ENCODE measurements around the gene UNCX.
"Not testable (repeated sequence)": the region's sequence is repeated elsewhere in the genome, so short reads cannot be mapped to it uniquely, and the experiment has no call there.

Gene UNCX

DNA sequence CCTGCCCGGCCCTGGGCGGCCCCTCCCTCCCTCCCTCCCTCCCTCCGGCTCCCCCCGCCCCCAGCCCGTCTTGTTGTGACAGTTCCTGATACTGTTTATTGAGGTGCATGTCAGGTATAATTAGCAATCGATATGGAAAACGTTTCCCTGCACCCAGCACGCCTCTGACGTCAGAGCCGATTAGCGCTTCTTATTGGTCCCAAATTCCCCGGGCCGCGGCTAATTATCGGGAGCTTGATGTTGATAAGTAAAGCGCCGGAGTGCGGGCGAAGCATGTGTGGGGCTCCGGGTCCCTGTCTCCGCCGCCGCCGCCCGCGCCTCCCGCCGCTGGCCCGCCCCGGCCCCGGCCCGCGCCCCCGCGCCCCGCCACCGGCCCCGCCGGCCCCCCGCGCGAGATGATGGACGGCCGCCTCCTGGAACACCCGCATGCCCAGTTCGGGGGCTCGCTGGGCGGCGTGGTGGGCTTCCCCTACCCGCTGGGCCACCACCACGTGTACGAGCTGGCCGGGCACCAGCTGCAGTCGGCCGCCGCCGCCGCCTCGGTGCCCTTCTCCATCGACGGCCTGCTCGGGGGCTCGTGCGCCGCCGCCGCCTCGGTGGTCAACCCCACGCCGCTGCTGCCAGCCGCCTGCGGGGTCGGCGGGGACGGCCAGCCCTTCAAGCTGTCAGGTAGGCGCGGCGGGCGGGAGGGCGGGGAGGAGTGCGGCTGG, at the start of gene UNCX:
Gene UNCX, plus strand, starts transcription at position 250 of the 710 bp plus-strand sequence. Its CDS starts 146 bp downstream, at position 396.
- peak; percentile 53 for DNase-seq

DNA sequence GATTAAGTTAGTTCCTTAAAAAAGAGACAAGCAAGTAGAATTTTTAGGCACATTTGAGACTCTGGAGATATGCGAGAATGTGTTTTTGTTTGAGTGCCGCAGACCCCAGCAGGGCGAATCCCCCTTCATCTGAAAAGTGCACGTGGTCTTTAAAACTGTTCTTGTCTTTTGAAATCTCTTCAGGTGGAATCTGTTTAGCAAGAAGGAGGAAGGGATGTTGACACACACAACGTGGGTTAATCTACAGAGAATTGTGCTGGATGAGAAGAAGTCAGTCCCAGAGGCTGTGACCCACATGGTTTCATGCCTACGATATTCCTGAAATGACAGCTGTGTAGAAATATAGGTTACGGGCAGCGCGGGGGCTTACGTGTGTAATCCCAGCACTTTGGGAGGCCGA, 45.5 kb upstream of the UNCX start:
- no peak for DNase-seq

DNA sequence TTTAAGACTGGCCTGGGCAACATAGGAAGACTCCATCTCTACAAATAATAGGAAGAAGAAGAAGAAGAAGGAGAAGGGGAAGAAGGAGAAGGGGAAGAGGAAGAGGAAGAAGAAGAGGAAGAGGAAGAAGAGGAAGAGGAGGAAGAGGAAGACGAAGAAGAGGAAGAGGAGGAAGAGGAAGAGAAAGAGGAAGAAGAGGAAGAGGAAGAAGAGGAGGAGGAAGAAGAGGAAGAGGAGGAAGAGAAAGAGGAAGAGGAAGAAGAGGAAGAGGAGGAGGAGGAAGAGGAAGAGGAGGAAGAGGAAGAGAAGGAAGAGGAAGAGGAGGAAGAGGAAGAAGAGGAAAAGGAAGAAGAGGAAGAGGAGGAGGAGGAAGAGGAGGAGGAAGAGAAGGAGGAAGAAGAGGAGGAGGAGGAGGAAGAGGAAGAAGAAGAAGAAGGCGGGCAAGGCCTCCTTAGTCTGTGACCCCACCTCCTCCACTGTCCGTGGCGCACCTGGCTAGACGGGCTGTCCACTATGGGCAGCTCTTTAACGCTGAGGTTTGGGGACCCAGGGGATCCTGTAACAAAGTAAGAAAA, 43.9 kb upstream of the UNCX start:
- no peak for DNase-seq

DNA sequence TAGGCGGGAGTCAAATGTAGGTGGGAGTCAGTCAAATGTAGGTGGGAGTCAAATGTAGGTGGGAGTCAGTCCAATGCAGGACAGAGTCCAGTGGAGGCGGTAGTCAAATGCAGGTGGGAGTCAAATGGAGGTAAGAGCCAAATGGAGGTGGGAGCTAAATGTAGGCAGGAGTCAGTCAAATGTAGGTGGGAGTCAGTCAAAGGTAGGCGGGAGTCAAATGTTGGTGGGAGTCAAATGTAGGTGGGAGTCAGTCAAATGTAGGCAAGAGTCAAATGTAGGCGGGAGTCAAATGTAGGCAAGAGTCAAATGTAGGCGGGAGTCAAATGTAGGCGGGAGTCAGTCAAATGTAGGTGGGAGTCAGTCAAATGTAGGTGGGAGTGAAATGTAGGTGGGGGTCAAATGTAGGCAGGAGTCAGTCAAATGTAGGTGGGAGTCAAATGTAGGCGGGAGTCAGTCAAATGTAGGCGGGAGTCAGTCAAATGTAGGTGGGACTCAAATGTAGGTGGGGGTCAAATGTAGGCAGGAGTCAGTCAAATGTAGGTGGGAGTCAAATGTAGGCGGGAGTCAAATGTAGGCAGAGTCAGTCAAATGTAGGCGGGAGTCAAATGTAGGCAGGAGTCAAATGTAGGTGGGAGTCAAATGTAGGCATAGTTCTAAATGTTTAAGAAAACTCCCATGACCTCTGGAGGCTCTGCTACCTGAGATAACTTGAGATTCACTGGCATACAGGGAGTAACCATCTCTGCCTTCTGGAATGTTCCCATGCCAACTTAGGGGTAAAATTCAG, 42.5 kb upstream of the UNCX start:
- no peak for DNase-seq

DNA sequence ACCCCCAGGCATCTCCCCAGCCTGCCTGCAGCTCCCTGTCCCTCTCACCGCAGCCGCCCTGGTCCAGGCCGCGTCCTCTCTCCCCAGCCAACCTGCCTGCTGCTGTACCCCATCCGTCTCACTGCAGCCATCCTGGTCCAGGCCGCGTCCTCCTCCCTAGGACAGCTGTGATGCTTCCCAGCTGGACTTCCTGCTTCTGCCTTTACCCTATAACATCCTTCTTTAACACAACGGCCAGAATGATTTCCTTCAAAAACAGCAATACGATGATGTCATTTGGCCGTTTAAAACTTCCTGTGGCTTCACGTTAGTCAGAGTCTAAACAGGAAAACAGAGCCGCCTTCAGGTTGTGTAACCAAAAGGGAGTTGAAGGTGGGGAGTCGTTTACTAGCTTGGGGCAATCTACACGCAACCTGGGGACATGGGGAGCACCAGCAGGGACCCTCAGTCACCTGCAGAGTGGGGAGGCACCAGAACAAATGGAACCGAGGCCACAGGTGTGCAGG, 40.4 kb upstream of the UNCX start:
- no peak for DNase-seq

DNA sequence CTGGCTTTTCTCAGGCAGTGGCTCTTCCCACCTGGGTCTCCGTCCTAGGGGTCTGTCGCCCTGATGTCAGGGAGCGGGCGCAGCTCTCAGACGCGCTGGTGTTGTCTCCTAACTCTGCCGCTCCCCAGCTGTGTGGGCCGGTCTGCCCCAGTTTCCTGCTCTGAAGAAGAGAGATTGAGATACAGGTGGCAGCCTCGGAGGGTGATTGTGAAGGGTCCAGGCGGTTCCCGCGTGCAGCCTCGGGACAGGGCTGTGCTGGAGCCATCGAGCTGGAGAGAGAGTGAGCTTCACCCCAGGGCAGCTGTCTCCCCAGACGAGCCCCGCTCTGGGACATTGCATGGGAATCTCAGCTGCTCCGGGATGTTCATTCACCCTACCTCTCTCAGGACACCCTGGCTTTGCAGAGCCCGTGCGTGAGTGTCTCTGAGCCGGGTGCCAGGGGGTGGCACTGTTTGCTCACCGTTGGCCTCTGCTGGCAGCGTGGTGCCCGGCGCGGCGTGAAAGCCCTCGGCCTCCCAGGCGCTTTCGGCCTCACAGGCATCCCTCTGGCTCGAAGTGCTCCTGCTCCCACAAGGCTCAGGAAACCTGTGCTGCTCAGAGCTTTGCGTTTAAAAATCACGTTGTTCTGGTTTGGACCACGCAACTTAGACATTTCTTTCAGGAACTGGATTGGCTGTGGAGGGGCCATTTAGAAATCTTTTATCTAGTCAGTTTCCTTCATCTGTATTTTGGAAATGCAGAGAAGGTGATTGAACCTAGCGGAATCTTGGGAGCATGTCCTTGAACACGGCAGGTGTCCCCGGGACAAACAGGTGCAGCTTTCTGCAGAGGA, 38.9 kb upstream of the UNCX start:
- DNase-seq = peak; percentile 44

DNA sequence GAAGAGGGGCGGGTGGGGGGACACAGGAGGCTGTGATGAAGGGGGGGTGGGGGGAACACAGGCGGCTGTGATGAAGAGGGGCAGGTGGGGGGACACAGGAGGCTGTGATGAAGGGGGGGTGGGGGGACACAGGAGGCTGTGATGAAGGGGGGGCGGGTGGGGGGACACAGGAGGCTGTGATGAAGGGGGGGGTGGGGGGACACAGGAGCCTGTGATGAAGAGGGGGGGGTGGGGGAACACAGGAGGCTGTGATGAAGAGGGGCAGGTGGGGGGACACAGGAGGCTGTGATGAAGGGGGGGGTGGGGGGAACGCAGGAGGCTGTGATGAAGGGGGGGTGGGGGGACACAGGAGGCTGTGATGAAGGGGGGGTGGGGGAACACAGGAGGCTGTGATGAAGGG, 36.2 kb upstream of the UNCX start:
- not testable (repeated sequence) for DNase-seq

DNA sequence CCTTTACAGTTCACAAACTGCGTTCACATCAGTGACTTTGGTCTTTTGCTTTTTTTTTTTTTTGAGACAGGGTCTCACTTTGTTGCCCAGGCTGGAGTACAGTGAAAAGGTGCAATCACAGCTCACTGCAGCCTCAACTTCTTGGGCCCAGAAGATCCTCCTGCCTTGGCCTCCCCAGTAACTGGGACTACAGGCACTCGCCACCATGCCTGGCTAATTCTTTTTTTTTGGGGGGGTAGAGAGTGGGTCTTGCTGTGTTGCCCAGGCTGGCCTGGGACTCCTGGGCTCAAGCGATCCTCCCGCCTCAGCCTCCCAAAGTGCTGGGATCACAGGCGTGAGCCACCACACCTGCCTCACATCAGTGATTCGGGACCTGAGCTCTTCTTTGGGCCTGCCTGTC, 35.7 kb upstream of the UNCX start:
- no peak for DNase-seq

DNA sequence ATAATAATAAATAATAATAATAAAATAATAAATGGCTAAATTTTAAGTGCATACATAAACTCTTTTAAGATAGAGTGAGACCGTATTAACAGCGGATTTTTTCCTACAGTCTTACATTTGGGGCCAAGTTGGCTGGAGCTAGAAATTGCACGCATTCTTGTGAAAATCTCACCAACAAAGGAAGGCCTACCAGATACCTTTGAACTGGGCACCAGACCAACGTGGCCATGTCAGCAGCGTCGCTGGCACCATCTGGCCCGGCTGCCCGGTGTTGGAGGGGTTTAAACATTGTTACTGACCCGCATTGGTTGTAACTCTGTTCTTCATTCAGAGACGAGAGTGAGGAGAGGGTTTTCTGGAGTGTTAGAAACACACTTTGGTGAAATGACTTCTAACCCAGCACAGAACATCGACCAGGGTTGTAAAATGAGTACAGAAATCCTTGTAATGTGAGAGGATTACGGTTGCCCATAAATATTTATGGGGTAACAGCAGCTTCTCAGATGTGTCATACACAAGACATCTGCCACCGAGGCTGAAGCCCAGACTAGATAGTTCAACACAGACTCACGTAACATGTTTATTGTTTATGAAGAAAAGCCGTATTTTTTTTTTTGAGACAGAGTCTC, 34.6 kb upstream of the UNCX start:
- no peak for DNase-seq

DNA sequence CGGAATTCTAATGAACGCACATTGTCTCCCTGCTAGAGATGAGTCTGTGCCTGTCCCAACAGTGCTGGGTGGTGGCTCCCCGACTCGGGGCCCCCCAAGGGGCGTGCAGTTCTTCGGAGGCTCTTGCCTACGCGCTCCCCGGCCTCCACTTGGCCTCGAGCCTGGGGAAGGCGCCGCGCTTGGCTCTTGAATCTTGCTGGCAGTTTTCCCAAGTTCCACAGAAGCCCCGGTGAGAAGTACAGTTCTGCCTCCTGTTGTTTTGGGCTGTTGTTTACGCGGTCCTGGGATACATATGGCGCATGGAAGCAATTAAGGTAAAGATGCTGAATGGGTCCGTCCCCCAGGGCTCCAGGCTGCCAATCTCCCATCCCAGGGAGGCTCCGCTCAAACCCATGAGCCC, 32.6 kb upstream of the UNCX start:
- DNase-seq = no peak

DNA sequence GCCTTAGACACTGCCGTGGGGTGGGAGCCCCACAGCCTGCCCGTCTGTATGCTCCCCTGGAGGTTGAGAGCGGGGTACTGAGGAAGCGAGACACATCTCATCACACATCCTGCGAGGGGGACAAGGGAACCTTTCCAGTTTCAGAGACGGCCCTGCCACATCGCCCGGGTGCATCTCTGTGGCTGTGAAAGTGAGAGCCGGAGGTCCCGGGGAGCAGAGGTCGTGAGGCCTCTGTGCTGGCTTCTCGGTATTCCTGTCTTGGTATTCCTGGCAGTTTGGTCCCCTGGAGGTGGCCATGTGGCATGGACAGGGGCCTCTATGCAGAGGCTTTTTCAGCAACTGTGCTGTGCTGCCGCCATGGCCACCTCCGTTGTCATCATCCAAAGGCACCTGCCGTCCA, 30.8 kb upstream of the UNCX start:
- no peak for DNase-seq

DNA sequence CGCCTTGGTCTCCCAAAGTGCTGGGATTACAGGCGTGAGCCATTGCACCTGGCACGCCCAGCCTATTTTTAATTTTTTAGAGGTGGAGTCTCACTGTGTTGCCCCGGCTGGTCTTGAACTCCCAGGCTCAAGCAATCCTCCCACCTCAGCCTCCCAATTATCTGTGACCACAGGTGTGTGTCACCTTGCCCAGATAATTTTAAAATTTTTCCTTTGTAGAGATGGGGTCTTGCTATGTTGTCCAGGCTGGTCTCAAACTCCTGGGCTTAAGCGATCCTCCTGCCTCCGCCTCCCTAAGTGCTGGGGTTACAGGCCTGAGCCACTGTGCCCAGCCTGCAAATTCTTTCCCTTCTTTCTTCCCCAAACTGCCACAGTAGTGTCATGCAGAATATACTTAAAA, 29.8 kb upstream of the UNCX start:
- DNase-seq = not testable (repeated sequence)

DNA sequence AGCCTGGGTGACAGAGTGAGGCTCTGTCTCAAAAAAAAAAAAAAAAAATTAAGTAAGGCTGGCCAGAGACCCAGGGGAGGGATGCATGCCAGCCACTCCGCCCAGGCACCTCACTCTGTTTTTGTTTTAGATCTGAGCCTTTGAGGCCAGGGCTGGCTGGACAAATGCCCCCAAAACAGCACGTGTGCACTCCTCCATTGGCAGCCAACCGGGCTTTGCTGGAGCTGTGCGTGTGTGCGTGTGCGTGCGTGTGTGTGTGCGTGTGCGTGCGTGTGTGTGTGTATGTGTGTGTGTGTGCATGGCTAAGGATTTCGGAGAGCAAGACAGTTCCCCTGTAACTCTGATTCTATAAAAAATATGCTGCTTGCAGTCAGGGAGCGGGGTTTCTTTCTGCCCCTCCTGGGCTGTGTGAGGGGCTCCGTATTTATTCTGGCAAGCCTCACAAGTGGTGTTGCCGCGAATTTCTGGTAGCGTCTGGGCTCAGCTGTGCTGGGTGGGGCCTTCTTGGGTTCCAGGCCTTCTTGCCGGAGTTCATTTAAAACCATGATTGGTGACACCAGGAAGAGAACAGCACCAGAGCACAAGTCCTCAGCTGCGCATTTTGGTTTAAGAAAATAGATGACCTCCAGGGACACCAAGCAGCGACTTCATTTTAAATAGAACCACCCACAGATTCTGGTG, 28.1 kb upstream of the UNCX start:
- DNase-seq = no peak

DNA sequence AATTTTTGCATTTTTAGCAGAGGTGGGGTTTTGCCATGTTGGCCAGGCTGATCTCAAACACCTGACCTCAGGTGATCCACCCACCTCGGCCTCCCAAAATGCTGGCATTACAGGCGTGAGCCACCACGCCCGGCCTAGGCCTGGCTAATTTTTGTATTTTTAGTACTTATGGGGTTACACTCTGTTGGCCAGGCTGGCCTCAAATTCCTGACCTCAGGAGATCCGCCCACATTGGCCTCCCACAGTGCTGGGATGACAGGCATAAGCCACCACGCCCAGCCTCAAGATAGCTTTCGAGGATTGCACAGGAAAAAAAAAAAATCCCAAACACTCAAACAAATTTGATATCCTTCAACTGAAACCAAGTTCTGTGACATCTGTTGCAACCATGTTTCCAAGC, 26.9 kb upstream of the UNCX start:
- not testable (repeated sequence) for DNase-seq

DNA sequence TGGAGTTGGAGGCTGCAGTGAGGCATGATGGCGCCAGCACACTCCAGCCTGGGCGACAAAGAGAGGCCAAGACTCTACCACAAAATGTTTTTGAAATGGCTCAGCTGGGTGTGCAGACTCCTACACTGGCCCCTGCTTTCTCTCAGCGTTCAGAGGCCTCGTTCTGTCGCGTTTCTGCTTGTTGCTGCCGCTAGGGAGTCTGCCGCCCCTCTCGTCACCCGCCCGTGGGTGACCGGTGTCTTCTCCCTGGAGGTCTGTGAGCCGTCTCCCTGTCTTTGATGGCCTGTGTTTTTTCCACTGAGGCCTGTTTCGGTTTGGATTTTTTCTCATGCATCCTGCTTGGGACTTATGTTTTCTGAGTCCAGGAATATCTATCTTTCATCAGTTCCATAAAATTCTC, 23.6 kb upstream of the UNCX start:
- DNase-seq = no peak

DNA sequence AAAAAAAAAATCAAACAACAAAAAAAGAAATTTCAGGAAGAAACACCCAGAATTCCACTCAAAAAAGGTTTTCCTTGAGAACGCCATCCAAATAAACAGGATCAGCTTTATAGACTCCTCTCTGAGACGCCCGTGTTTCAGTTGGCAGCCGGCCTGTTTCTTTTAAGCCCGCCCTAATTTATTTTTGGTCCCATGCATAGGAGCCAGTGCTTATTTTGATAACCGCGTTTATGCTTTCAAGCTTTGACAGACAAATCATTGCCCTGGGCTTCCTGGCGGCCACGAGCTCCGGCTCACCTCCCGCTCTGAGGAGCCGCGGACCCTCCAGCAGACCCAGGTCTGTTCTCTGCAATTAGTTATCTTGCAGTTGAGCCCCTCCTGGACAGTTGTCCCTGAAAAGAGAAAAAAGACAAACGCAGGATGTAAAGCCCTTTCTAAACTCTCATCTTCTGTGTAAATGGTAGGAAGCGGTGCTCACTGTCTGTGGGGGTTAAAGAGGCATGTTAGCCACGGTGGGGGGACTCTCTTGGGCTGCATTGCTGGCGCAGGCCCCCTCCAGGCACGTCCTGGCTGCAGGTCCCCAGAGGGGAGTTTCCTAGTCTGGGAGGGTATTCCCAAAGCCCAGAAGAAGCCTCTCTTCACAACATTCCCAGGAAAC, 22.2 kb upstream of the UNCX start:
- no peak for DNase-seq

DNA sequence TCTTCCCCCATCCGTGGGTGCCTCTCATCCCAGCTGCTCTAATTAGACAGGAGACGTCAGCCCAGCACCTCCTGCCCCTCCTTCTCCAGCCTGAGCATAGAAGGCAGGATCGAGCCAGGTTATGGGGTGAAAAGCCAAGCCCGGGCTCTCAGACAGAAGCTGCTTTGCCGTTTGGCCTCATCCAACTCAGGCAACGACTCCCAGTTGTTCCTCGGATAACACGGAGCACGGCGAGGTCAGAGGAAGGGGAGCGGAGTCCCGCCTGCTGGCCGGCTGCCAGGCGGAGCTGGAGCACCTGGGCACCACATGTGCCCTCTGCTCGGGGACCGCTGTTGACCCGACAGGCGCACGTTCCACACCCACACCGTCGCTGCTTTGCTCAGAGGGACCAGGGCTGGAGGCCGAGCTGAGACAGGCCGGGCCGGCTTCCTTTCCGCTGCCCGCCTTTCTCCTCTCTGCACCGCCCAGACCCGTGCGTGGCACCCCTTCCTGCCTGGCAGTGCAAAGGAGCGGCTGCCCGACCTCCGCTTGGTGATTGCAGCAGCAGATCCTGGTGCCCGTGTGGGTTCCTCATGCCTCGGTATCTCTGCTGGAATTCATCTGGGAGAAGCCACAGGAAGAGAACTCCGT, 21.6 kb upstream of the UNCX start:
- DNase-seq = no peak

DNA sequence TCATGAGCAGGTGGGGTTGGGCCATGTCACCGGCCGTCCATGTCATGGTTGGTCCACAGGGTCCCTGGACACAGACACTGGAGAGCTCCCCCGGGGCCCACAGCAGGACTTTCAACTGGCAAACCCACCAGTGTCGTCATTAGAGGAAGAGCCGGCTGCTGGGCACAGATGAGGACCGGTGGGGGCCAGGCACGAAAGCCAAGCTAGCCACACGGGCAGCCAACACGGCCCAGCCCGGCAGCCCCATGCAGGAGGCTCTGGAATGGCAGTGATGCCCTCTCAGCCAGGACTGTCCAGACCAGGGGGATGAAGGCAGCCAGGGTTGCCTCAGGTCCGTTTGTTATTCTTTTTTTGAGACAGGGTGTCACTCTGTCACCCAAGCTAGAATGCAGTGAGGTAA, 21.1 kb upstream of the UNCX start:
- no peak for DNase-seq

DNA sequence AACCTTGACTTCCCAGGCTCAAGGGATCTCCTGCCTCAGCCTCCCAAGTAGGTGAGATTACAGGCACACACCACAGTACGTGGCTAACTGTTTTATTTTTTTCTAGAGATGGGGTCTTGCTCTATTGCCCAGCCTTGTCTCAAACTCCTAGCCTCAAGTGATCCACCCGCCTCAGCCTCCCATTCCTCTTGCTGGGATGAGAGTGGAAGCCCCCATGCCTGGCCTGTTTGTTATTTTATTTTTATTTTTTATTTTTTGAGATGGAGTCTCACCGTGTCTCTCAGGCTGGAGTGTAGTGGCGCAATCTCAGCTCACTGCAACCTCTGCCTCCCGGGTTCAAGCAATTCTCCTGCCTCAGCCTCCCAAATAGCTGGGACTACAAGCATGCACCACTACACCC, 20.6 kb upstream of the UNCX start:
- not testable (repeated sequence) for DNase-seq

DNA sequence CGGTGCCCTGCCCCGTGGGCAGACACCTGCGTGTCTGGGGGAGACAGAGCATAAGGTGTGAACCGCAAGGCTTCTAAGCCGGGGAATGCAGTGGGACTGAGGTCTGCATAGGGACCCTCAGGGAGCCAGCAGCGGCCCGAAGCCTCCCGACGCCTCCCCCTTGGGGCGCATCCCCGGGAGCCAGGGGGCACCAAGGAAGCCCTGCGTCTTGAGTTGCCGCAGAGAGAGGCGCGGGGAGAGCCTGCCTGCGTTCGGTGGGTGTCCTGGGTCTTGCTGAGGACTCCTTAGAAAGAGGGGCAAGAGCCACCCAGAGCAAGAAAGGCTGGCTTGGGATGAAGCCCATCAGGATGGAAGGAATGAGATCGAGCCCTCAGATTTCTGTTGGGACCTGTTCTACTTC, 18.2 kb upstream of the UNCX start:
- DNase-seq = no peak

Measured in NCI-H82 (cell line).